Measurements from ENCODE around the gene ID4.

- no peak for TF ChIP-seq CTCF (IDR thresholded peaks at IDR 0.05; ENCODE audit: extremely low read depth in 1 of 2, insufficient read depth in 1 of 2, low read depth in 1 of 2, low read length in 2 of 2)
- no peak for TF ChIP-seq POLR2A (IDR thresholded peaks at IDR 0.05; ENCODE audit: low read depth, low read length)
These were observed 28.0 kb downstream of the ID4 start for GRCh38 chr6:19865178-19865577.

Measured in endothelial cell of umbilical vein (primary cell).